Coronary artery (tissue), 2 donors: ENCODE data around the gene FIGNL2.

Experiments
- DNase-seq: peaks from one replicate; pipeline ENCODE4 v3.0.0-alpha.2; 2017; ENCODE audit warnings: low spot score
- H3K27ac ChIP-seq, 2 donors: fragments of 200-600 bp; sonication (generic); one replicate each; pipeline ENCODE4 v1.5.1; 2016 to 2019
- H3K4me3 ChIP-seq: fragments of 200-600 bp; sonication (generic); 2 replicates; pipeline ENCODE4 v1.5.1; 2016; ENCODE audit warnings: mild to moderate bottlenecking, moderate library complexity
- CTCF ChIP-seq: fragments of 200-600 bp; sonication (generic); IDR thresholded peaks from one replicate; pipeline ENCODE4 v1.5.1; 2019; ENCODE audit warnings: antibody characterized with exemption

Gene FIGNL2

GRCh38 chr12:51819736-51820525, 28.6 kb downstream of the FIGNL2 start:
- DNase-seq = no peak
- peak overlapping the region in 1 of 2 donors; percentile 51 for H3K27ac ChIP-seq
- no peak for TF ChIP-seq CTCF
- H3K4me3 ChIP-seq = peak overlapping the region; percentile 66

GRCh38 chr12:51818566-51819300, 29.8 kb downstream of the FIGNL2 start:
- DNase-seq = no peak
- Histone ChIP-seq H3K4me3 (no peak overlapping the region), H3K27ac (no peak overlapping the region)
- no peak for TF ChIP-seq CTCF

- Histone ChIP-seq H3K4me3 (no peak overlapping the region), H3K27ac (no peak overlapping the region)
- DNase-seq = no peak
- no peak for TF ChIP-seq CTCF
Observed at GRCh38 chr12:51818086-51818485, 30.4 kb downstream of the FIGNL2 start.

GRCh38 chr12:51817027-51817953, 31.2 kb downstream of the FIGNL2 start:
- TF ChIP-seq CTCF = no peak
- Histone ChIP-seq H3K27ac (no peak overlapping the region), H3K4me3 (no peak overlapping the region)
- no peak for DNase-seq

- Histone ChIP-seq H3K27ac (no peak overlapping the region), H3K4me3 (no peak overlapping the region)
- no peak for TF ChIP-seq CTCF
- no peak for DNase-seq
Observed at GRCh38 chr12:51815571-51815970, 32.9 kb downstream of the FIGNL2 start.

GRCh38 chr12:51814311-51815088, 34.0 kb downstream of the FIGNL2 start:
- peak overlapping the region; percentile 48 to 62 for H3K27ac ChIP-seq
- H3K4me3 ChIP-seq = peak overlapping the region; percentile 69
- no peak for DNase-seq
- no peak for TF ChIP-seq CTCF
